HuH-7.5 (cell line): ENCODE data around the gene PYGO2.
A peak's percentile ranks its signal among the peaks of the same experiment; 100 is the strongest.
"Not testable (repeated sequence)": the region's sequence is repeated elsewhere in the genome, so short reads cannot be mapped to it uniquely, and the experiment has no call there.

Experiments used
- DNase-seq: peaks from one replicate; pipeline ENCODE4 v3.0.0; 2011; ENCODE audit warnings: low spot score

The PYGO2 gene

DNA sequence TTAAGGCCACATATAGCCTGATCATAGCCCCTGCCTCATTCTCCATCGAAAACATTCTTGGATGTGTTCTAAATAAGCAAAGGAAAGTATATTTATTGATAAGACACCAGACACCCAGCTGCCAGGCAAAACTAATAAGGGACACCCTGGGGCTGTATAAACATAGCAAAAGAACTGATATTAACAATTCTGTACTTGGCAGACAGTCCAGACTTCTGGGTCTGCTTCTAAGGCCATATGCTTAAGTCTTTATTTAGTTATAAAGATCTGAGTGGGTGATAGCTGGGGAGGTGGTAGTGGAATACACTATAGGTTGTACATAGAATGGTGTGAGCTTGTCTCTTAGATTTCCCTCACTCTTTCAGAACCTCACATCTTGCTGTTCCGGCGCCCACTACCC, 16.8 kb upstream of the PYGO2 start:
- DNase-seq, result no peak

DNA sequence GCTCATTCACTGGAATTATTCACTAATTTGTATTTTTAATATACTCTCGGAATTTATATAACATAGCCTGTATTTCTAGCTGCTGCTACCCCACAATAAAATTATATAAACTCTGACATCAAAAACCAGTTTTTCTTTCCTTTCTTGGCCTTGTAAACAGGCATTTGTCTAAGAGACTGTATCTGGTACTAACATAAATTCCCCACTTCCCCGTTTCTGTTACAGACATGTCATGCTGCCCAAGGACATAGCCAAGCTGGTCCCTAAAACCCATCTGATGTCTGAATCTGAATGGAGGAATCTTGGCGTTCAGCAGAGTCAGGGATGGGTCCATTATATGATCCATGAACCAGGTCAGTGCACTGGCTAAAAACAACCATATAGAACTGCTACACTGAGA, 16.2 kb upstream of the PYGO2 start:
- DNase-seq, result not testable (repeated sequence)

DNA sequence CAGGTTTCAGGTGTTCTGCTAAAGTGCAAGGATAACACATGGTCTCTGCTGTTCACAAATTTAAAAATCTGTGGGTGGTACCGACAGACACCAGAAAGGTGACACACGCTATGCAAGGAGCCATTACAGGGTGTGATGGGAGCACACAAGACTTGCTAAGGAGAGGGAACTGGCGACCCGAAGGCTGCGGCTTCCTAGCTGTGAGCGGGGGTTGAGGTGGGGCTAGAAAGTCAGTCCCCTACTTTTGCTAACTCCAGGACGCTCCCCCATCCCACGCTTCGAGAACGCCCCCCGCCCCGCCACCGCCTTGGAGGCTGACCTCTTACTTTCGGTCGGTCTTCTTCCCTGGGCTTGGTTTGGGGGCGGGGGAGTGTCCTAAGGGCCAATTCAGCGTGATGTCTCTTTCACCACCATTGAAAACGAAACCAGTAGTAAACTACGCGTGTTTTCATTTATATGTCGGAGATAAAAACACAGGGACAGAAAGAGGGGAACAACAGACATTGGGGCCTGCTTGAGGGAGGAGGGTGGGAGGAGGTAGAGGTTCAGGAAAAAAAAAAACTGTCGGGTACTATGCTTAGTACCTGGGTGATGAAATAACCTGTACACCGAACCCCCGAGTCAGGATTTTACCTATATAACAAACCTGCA, 14.0 kb upstream of the PYGO2 start:
- no peak for DNase-seq

DNA sequence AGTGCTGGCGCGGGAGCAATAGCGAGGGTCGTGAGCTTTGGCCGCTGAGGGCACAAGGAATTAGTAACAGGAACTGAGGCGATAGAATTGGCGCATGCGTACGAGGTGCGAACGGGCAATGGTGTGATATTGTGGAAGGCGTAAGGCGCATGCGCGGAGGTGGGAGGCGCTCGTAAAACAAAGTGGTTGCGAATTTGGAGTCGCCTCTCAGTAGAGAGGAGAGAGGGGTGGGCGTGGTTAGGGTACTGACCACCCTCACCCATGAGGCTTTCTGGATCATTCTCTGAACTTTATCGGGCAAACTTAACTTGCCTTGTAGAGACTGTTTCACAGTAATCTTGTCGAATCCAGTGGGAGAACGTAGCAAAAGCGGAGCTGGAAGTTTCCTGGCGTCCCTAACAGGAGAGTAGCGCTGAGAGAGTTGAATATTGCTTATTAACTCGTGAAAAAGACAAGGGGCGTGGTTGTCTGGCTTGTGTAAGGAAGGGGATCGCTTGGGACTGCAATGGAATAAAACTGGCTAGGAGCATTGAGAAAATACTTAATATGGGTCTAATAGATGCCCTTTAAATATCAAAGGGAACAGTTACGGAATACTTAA, 13.3 kb upstream of the PYGO2 start:
- peak; percentile 78 for DNase-seq

DNA sequence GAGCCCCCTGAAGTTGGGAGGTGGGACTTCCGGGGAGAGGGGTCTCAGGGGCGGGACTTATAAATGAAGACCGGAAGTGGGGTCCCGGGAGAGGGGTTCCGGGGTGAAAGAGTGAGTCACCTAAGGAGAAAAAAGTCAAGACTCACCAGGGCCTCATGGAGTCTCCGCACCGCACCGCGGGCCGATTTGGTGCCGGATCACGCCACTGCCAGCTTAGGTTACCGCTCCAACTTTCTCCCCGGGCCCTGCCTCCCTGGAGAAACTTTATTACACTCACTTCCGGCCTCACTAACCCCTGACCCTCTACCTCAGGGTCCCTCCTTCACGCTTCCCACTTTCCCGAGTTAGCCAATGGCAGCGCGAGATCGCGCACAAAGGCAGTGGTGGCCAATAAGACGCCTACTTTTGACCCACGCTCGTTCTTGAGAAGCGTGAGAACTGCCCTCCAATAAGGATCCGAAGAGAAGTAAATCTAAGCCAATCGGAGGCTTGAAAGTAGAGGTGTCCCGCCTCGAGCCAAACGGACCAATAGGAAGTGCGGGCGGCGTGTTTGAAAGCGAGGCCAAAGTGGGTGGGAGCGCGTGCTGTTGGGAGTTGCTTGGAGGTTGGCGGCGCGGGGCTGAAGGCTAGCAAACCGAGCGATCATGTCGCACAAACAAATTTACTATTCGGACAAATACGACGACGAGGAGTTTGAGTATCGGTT, 12.7 kb upstream of the PYGO2 start, which contains the start of gene CKS1B:
CKS1B (plus strand) TSS at position 580 of the 706 bp plus-strand sequence; CDS start at position 645, 65 bp downstream.
- peak; percentile 95 for DNase-seq

DNA sequence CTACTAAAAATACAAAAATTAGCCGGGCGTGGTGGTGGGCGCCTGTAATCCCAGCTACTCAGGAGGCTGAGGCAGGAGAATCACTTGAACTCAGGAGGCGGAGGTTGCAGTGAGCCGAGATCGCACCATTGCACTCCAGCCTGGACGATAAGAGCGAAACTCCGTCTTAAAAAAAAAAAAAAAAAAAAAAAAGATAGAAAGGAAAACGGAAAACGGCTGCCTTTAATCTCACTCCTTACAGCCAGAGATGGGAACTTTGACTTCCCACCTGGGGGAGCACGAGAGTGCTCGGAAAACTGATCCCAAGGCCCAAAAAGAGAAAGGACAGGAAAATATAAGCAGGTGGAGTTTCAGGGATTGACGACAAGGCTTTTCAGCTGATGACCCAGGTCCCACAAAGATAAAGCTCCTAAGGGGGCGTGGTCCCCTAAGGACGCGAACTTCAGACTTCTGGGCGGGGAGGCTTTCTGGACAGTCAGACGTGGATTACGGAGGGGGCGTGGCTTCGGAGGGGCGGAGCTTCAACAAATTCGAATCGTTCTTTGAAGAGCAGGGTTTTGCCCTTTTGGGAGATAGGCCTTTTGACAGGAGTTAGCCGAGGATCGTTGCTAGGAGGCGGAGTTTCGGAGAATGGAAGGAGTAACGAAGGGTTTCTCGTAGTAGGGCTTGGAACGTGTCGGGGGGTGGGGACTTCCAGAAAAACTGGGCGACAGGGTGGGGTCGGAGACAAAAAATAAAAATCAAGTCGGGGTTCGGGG, 11.9 kb upstream of the PYGO2 start:
- peak; percentile 72 for DNase-seq

DNA sequence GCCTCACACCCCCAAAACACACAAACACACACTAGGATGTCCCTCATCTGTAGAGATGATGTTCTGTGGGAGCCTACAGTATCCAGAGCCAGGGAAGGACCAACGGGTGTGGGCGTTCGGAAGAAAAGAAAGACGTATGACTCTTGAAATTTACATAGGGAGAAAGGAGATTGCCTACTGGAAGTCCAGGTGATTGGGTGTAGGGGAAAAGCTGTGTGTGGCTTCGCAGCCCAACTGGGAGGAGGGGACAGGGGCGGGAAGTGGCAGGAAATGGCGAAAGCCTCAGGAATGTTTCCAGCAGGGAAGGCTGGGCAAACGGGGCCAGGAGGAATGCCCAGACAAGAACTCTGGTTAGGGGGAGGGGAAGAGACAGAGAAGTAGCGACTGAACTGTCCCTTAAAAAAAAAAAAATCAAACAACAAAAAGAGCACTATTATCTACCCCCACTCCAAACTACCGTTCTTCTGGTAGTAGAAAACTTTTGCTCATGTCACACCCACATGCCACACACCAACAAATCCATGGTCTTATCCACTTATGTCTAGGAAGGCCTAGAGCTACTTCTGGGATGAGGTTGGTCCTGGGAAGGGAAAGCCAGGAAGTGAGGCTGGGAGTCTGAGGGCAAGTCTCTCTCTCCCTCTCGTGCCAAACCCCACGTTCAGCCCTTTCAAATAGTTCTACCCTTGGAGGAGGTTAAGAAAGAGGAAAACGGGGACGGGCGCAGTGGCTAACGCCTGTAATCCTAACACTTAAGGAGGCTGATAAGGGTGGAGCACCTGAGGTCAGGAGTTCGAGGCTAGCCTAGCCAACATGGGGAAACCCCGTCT, 11.1 kb upstream of the PYGO2 start:
- peak; percentile 90 for DNase-seq

DNA sequence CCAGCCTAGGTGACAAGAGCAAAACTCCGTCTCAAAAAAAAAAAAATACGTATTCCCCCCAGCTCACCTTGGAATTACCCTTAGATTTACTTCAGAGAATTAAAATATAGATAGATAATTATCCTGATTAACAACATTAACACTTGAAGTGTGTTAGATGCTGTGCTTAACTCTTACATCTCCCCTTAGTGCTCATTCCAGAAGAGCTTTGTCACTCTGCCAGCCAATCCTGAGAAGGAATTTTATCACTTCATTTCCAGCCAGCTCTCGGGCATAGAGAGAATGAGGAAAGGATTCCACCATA, 10.6 kb upstream of the PYGO2 start:
- DNase-seq, result no peak

DNA sequence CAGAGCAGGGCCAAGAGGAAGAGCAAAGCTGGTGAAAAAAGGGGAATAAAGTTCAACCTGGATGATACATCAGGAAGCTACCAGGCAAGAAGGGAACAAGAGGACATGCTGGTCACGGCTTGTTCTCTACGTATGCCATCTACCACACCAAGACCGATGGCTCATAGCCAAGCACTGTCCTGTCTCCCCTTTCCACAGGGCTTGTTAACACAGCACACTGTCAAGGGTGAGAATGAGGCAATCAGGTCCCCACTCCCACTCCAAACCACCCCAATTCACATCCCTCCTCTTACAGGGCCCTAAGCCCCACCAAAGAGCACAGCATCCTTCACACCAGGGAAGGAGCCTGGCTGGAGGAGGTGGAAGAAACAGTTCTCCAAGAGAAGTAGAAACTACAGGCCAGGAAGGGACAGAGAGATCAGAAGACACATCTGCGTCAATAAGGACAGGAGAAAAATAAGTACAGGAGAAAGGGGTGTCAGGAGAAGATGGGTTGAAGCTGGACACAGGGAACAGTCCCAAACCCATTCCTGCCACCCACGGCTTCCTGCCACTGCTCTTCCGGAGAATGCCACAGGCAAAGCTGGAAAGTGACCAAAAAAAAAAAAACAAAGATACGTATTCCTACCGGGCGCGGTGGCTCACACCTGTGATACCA, 9.9 kb upstream of the PYGO2 start:
- no peak for DNase-seq

DNA sequence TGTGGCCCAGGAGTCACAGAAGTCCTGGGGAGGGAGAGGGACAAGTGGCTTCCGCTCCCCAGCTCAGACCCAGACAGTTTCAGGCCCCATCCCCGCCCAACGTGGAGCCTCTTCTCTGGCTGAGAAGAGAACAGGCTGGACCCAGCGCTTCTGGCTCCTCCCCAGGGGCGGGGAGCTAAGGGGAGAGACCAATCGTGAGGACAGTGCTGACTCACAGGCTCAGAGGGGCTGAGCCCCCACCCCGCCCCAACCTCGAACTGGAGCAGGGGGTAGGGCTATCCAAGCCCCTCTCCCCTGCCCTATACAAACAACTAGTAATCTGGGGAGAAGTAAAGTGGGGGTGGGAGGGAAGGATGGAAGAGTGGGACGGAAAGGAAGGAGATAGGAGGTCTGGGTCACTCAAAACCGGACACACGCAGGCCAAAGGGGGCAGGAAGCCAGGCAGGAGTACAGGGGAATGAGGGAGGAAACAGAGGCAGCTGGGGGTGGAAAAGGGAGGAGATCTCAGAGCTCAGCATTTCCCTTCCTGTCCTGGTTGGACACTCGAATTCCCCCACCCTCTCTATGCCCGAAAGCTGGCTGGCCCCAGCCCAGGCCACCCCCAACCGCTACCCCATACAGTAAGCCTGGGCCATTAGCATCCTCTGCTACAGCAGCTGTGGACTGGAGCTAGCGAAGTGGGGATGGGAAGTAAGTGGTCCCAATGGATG, 9.2 kb upstream of the PYGO2 start, which contains the start of gene SHC1:
SHC1 (minus strand) TSS at position 117 of the 710 bp plus-strand sequence. CDS start 221 bp downstream, outside the sequence.
- peak; percentile 72 for DNase-seq

DNA sequence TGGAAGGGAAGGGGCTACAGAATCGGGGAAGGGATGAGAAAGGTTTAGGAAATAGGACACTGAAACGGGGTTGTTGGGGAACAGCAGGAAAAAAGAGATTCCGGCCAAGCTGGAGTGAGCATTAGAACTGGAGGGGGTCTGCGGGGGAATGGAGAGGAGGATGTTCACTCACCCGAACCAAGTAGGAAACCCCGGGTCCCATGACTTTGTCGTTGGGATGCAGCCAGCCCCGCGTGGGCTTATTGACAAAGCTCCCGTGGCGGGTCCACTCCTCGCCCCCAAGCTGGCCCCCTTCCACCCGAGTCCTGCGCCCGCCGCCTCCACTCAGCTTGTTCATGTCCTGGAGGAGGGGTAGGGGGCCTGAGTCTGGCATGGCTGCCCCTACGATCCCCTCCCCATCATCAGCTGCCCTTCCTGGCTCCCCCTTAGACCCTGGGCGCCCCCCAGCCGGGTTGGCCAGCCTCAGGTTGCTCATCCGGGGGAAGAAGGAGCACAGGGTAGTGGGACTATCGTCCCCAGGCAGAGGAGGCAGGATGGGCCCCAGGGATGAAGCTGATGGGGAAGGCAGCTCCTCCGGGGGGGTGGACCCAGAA, 8.4 kb upstream of the PYGO2 start:
- no peak for DNase-seq

DNA sequence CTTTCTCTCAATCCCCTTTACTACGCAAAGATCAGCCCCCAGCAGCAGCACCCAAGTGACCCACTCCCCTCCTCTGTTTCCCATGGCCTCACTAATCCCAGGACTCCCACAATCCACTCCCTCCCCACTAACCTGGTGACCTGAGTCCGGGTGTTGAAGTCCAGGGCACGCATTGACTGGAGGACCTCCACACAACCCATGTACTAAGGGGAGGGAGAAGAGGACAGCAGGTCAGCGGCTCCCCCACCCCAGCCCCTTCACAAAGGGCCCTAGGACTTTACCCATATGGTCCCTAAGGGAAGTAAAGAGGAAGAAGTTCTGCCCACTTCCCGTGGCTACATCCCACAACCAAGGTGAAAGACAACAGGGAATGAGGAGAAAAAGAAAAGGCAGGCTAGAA, 7.7 kb upstream of the PYGO2 start:
- DNase-seq, result no peak

DNA sequence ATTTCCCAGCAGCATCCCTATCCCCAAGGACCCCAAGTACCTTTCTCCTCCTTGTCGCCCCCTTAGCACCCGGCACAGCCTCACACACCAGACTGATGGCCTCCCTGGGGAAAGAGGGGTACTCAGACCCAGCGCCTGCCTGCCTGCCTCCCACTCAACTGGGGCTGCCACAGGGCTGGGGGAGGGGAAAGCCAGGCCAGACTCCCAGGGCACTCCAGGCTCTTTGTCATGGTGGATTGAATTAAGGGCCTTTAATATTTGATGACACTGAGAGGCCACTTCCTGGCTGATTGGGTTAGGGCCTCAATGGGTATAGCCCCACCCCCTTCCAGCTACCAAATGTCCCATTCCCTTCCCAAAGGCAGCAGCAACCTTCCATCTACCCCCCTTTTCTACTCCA, 7.1 kb upstream of the PYGO2 start:
- no peak for DNase-seq

DNA sequence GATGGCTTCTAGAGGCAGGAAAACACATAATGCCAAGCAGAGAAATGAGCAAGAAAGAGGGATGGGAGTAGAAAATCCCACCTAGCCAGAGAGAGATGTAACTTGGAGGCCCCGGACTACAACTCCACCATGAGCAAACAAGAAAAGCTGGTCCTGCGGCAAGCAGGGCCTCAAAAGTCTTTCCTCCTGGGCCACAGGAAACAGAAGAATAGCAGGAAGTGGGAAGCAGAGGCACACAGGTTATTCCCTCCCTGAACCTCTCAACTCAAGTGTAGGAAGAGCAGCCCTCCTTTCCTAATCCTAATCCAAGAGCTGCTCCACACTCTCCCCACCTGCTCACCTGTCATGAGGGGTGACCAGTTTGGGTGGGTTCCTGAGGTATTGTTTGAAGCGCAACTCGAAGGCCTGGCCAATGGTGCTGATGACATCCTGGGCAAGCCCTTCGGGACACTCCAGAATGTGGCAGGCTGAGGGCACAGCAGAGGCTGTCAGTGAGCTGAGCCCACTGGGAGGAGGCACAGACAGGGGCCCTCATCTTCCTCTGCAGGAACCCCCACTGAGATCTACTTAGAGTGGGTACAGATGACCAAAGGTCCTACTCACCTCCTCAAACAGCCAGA, 5.9 kb upstream of the PYGO2 start:
- no peak for DNase-seq

DNA sequence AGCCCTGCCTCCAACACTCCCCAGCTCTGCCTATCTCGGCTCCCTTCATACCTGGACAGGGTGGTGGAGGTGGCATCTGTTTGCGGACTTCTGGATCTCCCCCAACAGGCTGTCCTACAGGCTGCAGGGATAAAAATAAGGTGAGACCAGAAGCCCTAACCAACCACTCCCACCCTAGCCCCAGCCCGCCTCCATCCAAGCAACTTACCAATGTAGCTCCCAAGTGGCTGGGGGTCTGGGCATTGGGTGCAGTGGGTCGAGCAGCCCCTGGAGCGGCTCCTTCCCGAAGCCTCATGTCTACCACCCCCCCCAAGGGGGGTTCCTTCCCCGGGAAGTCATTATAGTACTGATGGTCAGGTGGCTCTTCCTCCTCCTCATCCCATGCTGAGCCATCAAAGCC, 4.5 kb upstream of the PYGO2 start:
- no peak for DNase-seq

DNA sequence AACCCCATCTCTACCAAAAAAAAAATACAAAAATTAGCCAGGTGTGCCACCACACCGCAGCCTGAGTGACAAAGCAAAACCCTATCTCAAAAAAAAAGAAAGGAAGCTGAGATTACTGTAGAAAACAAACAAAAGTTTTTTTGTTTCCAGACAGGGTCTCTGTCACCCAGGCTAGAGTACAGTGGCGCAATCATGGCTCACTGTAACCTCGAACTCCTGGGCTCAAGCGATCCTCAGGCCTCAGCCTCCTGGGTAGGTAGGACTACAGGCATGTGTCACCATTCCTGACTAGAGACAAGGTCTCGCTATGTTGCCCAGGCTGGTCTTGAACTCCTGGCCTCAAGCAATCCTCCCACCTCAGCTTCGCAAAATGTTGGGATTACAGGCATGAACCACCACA, 2.8 kb upstream of the PYGO2 start:
- no peak for DNase-seq

DNA sequence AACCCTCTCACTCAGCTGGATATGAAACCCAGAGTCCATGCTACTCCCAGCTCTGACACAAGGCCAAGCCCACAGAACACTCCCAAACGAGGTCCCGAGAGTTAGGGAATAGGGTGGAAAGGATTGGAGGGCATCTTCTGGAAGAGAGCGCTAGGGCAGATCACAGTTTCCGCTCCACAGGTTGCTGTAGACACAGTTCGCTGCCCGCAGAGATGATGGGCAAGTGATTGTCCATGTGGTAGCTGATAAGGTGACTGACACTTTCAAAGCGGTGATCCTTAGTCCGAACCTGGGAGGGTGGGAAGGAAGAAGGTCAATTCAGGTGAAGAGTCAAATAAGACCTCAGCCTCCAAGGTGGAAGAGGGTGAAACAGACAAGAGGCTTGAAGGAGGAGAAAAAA, 2.1 kb upstream of the PYGO2 start:
- no peak for DNase-seq

DNA sequence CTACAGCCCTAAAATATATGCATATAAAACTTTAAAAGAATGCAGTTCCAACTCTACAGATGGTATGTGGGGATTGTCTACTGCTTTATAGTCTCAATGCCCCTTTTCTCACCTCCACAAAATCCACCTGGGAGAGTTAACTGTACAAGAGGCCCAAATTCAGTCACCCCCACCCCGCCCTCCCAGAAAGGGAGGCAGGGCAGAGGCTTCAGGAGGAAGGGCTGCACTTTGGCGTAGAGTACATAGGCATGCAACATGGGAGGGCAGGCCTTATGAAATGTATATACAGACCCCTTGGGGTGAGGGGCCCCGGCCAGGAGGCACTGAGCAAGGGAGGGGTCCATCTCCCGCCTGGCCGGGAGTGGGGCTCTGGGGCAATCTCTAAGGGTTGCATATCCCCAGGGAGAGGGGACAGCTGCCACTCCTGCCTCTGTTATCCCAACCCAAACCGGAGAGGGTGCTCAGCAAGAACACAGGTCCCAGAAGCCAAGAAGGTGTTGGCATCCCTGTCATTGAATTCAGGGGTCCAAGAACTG, 1.3 kb upstream of the PYGO2 start:
- no peak for DNase-seq

DNA sequence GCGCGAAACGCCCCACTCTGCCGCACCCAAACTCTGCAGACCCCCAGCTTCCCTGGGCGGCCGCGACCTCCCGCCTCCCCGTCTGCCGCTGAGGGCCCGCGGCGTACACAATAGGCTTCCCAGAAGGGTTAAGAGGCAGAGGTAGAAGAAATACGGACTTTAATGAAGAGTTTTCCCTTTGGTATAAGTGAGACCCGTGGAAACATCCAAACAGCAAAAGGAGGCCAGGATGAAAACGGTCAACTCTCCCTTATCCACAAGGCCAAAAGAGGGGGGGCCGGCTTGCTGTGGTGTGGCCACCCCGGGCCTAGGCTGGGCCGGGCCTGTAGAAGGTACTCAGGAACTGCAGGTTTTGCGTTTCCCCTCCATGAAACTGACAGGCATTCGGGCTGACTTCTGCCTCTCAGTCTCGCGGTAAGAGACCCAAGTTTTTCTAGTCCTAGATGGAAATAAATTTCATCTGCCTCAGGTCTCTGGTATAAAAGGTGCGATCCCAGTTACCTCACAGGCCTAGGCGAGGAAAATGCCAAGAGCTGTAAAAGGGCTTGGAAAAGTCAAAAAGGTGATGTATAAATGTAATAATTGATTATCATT, 671 bp upstream of the PYGO2 start:
- no peak for DNase-seq
